ENCODE results near the gene LMBR1.

The LMBR1 gene

DNA sequence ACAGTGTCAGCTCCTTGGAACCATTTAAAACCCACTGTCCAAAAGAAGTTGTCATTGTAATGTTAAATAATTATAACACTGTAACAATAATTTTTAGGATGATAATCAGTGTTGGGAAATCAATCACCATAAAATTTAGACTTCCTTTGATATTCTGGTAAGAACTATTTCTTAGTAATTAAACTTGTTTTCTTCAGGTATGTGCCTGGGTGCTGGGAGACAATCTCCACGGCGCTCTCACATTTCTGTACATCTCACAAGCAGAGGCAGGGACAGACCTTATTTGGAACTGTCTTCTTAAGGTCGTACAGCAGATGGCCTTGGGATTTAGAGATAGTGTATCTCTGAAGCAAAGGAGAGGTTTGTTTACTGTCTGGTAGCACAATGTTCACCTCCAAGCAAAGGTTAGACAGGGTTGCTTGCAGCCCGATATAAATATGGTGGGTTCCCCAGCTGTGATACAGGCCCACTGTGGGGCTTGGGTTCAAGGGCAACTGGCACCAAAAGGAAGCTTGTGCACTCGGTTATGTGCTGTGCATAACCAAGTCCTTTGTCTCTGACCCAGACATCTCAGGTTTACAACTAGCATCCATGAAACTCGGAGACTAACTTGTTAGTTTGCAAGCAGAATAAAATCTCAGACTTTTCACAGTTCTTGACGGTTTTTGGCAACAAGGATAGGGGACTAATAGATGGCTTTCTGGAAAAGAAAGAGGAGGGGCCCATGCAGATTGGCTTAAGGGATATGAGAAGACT lies 126.9 kb downstream of the LMBR1 start:
- no peaks in the 10 kb centered on the region for H3K4me1 ChIP-seq (ENCODE audit: control insufficient read depth, insufficient read depth, low read length)
- no peaks in the 10 kb centered on the region for H3K27me3 ChIP-seq (replicated peaks; ENCODE audit: control insufficient read depth, insufficient read depth, low read length)
- no peaks in the 10 kb centered on the region for H3K9me3 ChIP-seq (ENCODE audit: control insufficient read depth, low read length)
- H3K4me3 ChIP-seq (ENCODE audit: low read length) = no peak overlapping the region
- DNase-seq (ENCODE audit: low read depth) = no peak
- peaks cover under 1% of the 10 kb centered on the region for H3K36me3 ChIP-seq (ENCODE audit: control insufficient read depth, insufficient read depth, low read length, severe bottlenecking)
- H3K9ac ChIP-seq (ENCODE audit: low read length) = no peak overlapping the region

DNA sequence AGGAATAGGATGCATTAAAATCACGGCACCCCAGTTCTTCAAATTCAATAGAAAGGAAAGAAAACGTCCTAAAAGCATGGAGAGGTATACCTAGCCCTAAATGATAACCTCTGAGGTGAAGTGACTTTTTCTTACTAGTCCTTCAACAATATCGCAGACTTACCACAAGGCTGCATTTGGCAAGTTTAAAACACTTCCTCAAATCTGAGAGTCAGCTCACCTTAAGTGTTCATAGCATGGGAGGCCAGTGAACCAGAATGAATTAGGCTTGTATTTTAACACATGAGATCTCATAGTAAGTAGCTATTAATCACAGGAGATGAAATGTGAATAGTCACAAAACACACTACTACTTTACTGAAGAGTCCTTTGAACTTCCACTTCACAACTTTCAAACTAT lies 128.2 kb downstream of the LMBR1 start:
- H3K9me3 ChIP-seq (ENCODE audit: control insufficient read depth, low read length) = no peaks in the 10 kb centered on the region
- no peaks in the 10 kb centered on the region for H3K4me1 ChIP-seq (ENCODE audit: control insufficient read depth, insufficient read depth, low read length)
- H3K36me3 ChIP-seq (ENCODE audit: control insufficient read depth, insufficient read depth, low read length, severe bottlenecking) = peaks cover 3% of the 10 kb centered on the region
- no peak for DNase-seq (ENCODE audit: low read depth)
- H3K27me3 ChIP-seq (replicated peaks; ENCODE audit: control insufficient read depth, insufficient read depth, low read length) = no peaks in the 10 kb centered on the region
- H3K9ac ChIP-seq (ENCODE audit: low read length) = no peak overlapping the region
- no peak overlapping the region for H3K4me3 ChIP-seq (ENCODE audit: low read length)

DNA sequence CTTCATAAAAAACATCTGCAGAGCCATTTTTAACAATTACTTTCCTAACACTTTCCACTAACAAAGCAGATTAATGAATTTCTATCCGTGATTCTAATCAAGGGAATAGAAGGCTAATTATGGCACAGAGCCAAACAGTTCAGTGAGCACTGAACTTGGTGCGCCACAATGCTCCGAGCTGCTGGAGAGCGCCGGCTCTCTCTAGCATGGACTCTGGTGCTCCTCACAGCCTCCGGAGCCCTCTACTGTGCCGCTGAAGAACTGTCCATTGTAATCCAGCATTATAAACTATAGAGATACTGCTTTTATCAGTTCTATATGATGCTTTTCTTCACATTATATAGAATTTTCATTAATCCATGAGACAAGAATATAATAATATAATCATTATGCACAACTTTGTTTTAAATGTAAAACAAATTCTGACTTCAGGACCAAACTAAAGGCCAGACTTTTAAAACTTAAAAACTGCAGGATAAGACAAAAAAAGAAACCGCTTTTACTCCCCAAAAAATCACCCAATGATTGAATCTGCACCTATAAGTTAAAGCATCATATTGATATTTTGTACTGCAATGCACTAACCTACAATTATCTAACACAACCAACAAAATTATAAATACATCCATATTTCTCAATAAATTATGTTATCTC lies 128.8 kb downstream of the LMBR1 start:
- Histone ChIP-seq H3K27me3 (replicated peaks; ENCODE audit: control insufficient read depth, insufficient read depth, low read length) (no peaks in the 10 kb centered on the region), H3K36me3 (ENCODE audit: control insufficient read depth, insufficient read depth, low read length, severe bottlenecking) (peaks cover 3% of the 10 kb centered on the region), H3K9ac (ENCODE audit: low read length) (no peak overlapping the region), H3K4me1 (ENCODE audit: control insufficient read depth, insufficient read depth, low read length) (no peaks in the 10 kb centered on the region), H3K9me3 (ENCODE audit: control insufficient read depth, low read length) (peaks cover 2% of the 10 kb centered on the region), H3K4me3 (ENCODE audit: low read length) (no peak overlapping the region)
- peak; percentile 84 for DNase-seq (ENCODE audit: low read depth)

DNA sequence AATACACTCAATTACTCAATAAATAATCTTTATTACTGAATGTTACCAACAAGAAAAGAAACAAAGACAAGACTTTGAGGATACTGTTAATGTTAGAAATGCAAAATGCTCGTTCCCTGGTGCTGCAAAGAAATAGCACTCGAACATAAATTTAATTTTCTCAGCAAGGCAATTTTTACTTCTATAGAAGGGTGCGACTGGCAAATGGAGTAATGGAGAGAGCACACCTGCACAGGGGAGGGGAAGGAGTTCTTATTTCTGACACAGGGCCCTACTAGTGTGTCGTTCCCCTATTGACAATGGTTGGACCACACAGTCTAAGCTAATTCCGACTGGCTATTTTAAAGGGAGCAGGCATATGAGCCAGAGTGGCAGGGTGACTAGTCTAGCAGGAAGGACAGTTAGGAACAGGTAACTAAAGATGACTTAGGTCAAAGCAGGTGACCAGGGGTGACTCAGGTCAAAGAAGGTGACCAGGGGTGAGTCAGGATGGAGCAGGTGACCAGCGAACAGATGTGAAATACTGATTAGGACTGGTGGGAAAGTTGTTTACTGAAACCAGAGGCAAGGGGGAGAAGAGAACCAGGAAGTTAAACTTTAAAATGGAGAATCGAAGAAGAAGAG lies 133.3 kb downstream of the LMBR1 start:
- Histone ChIP-seq H3K36me3 (ENCODE audit: control insufficient read depth, insufficient read depth, low read length, severe bottlenecking) (peaks cover 6% of the 10 kb centered on the region), H3K4me3 (ENCODE audit: low read length) (no peak overlapping the region), H3K4me1 (ENCODE audit: control insufficient read depth, insufficient read depth, low read length) (no peaks in the 10 kb centered on the region), H3K27me3 (replicated peaks; ENCODE audit: control insufficient read depth, insufficient read depth, low read length) (no peaks in the 10 kb centered on the region), H3K9ac (ENCODE audit: low read length) (no peak overlapping the region), H3K9me3 (ENCODE audit: control insufficient read depth, low read length) (peaks cover 2% of the 10 kb centered on the region)
- DNase-seq (ENCODE audit: low read depth) = no peak

DNA sequence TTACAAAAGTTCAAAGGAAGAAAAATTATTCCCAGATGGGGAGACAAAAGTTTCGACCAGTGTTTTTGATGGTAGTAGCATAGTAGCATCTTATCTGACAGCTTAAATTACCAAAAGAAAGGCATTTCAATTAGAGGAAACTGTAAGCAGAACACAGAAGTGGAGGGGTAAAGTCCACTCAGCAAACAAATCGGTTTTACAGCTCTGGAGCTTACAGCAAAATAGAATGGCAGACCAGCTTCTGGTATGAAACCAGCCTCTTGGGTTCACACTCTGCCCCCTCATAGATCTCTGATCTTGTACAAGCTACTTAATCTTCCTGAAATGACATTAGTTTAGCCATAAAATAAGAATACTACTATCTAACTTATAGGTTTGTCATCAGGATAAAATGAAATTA lies 133.8 kb downstream of the LMBR1 start:
- Histone ChIP-seq H3K4me3 (ENCODE audit: low read length) (no peak overlapping the region), H3K9ac (ENCODE audit: low read length) (no peak overlapping the region), H3K4me1 (ENCODE audit: control insufficient read depth, insufficient read depth, low read length) (no peaks in the 10 kb centered on the region), H3K27me3 (replicated peaks; ENCODE audit: control insufficient read depth, insufficient read depth, low read length) (no peaks in the 10 kb centered on the region), H3K36me3 (ENCODE audit: control insufficient read depth, insufficient read depth, low read length, severe bottlenecking) (peaks cover 6% of the 10 kb centered on the region), H3K9me3 (ENCODE audit: control insufficient read depth, low read length) (peaks cover 2% of the 10 kb centered on the region)
- no peak for DNase-seq (ENCODE audit: low read depth)

DNA sequence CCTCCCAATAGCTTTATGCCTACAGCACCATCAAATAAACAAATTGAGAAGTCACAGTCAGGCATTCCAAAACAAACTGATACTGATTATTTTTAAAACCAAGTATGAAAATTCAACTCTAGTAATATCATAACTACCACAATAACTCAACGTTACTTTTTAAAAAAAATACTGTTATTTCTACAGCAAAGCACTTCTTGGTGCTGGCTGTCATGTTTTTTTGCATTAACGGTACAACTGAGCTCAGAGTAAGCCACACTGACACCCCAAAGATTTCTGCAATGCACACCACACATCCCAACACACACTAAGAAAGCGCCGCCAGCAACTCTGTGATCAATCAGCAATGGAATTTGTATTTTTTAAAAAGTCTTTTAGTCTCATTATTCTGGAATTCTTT lies 138.8 kb downstream of the LMBR1 start:
- H3K27me3 ChIP-seq (replicated peaks; ENCODE audit: control insufficient read depth, insufficient read depth, low read length) = no peaks in the 10 kb centered on the region
- no peaks in the 10 kb centered on the region for H3K9me3 ChIP-seq (ENCODE audit: control insufficient read depth, low read length)
- no peak for DNase-seq (ENCODE audit: low read depth)
- H3K4me3 ChIP-seq (ENCODE audit: low read length) = no peak overlapping the region
- peaks cover 8% of the 10 kb centered on the region for H3K36me3 ChIP-seq (ENCODE audit: control insufficient read depth, insufficient read depth, low read length, severe bottlenecking)
- no peak overlapping the region for H3K9ac ChIP-seq (ENCODE audit: low read length)
- peaks cover 7% of the 10 kb centered on the region for H3K4me1 ChIP-seq (ENCODE audit: control insufficient read depth, insufficient read depth, low read length)

DNA sequence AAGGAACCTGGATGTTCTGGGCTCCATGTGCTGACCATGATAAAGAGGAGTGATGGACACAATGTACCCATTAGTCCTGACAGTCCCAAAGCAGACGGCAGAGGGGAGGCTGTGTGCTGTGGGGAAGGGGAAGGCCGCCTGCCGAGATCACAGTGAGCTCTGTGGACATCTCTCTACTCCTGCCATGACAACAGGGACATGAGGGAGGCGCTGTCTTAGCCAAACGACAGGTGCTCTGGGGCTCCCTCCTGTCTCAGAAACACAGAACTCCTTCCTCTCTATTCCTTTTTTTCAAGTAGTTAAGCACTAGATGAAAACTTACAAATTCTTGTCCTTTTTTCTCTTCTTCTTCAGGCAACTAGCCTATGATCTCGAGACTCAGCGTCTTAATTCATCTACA lies 139.4 kb downstream of the LMBR1 start:
- peaks cover 8% of the 10 kb centered on the region for H3K36me3 ChIP-seq (ENCODE audit: control insufficient read depth, insufficient read depth, low read length, severe bottlenecking)
- H3K4me1 ChIP-seq (ENCODE audit: control insufficient read depth, insufficient read depth, low read length) = peaks cover 7% of the 10 kb centered on the region
- H3K4me3 ChIP-seq (ENCODE audit: low read length) = no peak overlapping the region
- no peaks in the 10 kb centered on the region for H3K27me3 ChIP-seq (replicated peaks; ENCODE audit: control insufficient read depth, insufficient read depth, low read length)
- no peak for DNase-seq (ENCODE audit: low read depth)
- H3K9ac ChIP-seq (ENCODE audit: low read length) = no peak overlapping the region
- no peaks in the 10 kb centered on the region for H3K9me3 ChIP-seq (ENCODE audit: control insufficient read depth, low read length)

DNA sequence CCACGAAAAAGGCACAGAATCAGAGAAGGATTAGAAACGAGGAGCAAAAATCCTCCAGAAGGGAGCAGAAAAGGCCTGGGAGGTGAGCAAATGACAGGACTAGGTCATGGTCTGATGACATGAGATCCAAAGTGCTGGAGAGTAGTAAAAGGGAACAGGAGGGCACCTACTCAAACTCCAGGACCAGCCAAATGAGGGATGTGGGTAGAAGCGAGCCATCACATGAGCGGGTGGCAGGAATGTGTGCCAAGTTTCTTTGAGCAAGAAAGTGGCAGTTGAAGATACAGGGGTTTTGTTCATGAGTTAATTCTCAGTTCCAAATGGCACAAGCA lies 139.8 kb downstream of the LMBR1 start:
- no peak overlapping the region for H3K9ac ChIP-seq (ENCODE audit: low read length)
- H3K4me1 ChIP-seq (ENCODE audit: control insufficient read depth, insufficient read depth, low read length) = peaks cover 7% of the 10 kb centered on the region
- H3K9me3 ChIP-seq (ENCODE audit: control insufficient read depth, low read length) = no peaks in the 10 kb centered on the region
- H3K4me3 ChIP-seq (ENCODE audit: low read length) = no peak overlapping the region
- H3K36me3 ChIP-seq (ENCODE audit: control insufficient read depth, insufficient read depth, low read length, severe bottlenecking) = peaks cover 8% of the 10 kb centered on the region
- DNase-seq (ENCODE audit: low read depth) = peak; percentile 6
- H3K27me3 ChIP-seq (replicated peaks; ENCODE audit: control insufficient read depth, insufficient read depth, low read length) = no peaks in the 10 kb centered on the region

DNA sequence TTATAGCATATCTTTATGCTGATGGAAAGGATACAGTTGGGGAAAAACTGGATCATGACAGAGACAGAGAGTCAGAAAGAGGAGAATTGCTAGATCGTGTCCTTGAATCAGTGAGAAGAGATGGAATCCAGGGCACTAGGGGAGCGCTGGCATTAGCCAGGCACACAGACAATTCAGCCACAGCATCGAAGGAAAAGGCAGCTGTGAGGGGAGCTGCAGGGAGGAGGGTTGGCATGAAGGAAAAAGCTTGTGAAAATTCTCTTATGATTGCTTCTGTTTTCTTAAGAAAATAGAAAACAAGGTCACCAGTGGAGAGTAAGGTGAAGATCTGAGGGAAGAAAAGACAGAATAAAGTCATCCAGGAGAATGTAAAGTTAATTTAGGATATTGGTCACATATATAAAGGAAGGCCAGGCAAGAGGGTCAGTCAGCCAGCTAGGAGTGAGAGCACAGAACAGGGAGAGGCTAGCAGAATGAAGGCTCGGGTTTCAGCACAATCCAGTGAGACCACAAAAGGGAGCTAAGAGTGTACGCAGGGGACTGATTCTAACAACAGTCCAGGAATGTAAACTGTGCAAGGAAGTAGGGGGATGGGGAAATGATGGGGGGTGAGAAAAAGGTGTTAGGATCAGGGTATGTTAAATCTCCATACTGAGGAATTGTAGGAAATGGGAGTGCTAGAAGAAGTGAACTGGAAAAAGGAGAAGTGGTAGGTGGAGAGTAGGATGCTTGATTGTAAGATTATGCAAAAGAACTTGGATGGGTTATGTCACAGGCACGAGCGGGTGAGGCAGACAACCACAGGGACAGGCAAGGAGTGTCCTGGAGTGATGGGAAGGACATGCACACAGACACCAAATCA lies 140.4 kb downstream of the LMBR1 start:
- Histone ChIP-seq H3K9me3 (ENCODE audit: control insufficient read depth, low read length) (no peaks in the 10 kb centered on the region), H3K27me3 (replicated peaks; ENCODE audit: control insufficient read depth, insufficient read depth, low read length) (no peaks in the 10 kb centered on the region), H3K9ac (ENCODE audit: low read length) (no peak overlapping the region), H3K36me3 (ENCODE audit: control insufficient read depth, insufficient read depth, low read length, severe bottlenecking) (peaks cover 8% of the 10 kb centered on the region), H3K4me1 (ENCODE audit: control insufficient read depth, insufficient read depth, low read length) (peaks cover 7% of the 10 kb centered on the region), H3K4me3 (ENCODE audit: low read length) (no peak overlapping the region)
- DNase-seq (ENCODE audit: low read depth) = peak; percentile 72

DNA sequence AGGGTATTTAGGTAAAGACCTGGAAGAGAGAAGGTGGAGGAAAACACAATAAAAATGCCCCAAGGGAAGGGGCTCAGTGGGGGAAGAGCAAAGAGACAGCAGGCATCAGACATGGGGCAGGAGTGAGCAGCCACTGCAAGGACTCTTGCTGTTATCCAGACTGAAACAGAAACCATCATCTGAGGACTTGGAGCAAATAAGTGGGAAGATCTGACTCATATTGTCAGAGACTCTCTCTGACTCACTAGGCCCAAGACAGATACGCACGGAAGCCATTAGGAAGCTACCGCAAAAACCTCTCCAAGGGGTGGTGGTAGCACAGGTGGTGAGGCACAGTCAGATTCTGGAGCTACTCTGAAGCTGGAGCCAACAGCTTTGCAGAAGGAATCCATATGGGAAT lies 141.7 kb downstream of the LMBR1 start:
- H3K27me3 ChIP-seq (replicated peaks; ENCODE audit: control insufficient read depth, insufficient read depth, low read length) = no peaks in the 10 kb centered on the region
- H3K4me3 ChIP-seq (ENCODE audit: low read length) = no peak overlapping the region
- H3K9ac ChIP-seq (ENCODE audit: low read length) = no peak overlapping the region
- peak; percentile 55 for DNase-seq (ENCODE audit: low read depth)
- no peaks in the 10 kb centered on the region for H3K9me3 ChIP-seq (ENCODE audit: control insufficient read depth, low read length)
- H3K4me1 ChIP-seq (ENCODE audit: control insufficient read depth, insufficient read depth, low read length) = peaks cover 7% of the 10 kb centered on the region
- H3K36me3 ChIP-seq (ENCODE audit: control insufficient read depth, insufficient read depth, low read length, severe bottlenecking) = peaks cover 8% of the 10 kb centered on the region

DNA sequence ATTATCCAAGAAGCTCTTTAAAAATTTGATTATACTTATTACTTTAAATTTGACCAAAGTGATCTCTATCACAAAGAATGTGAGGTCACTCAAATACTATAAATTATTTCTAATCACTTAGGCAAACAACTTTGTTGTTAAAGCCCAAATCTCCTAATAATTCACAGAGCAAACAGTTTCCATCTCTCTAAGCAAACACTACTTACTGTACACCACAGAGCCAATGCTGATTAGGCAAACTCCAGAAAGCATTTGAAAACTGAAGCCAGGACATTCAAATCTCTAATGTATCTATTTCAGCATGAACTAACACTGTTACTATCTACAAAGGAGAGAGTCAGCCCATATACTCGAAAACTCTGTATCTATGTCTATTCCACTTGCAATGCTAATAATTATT lies 145.3 kb downstream of the LMBR1 start:
- peaks cover 7% of the 10 kb centered on the region for H3K4me1 ChIP-seq (ENCODE audit: control insufficient read depth, insufficient read depth, low read length)
- H3K36me3 ChIP-seq (ENCODE audit: control insufficient read depth, insufficient read depth, low read length, severe bottlenecking) = no peaks in the 10 kb centered on the region
- no peak overlapping the region for H3K9ac ChIP-seq (ENCODE audit: low read length)
- H3K27me3 ChIP-seq (replicated peaks; ENCODE audit: control insufficient read depth, insufficient read depth, low read length) = no peaks in the 10 kb centered on the region
- no peaks in the 10 kb centered on the region for H3K9me3 ChIP-seq (ENCODE audit: control insufficient read depth, low read length)
- H3K4me3 ChIP-seq (ENCODE audit: low read length) = no peak overlapping the region
- no peak for DNase-seq (ENCODE audit: low read depth)
